ENCODE results near the gene LIMK2.

GRCh38 chr22:31281733-31282132 is 69.6 kb downstream of the LIMK2 start:
- TF ChIP-seq ESRRA (CRISPR knock-in tag; IDR thresholded peaks at IDR 0.05; ENCODE audit: borderline replicate concordance) (no peak), USF2 (CRISPR knock-in tag; IDR thresholded peaks at IDR 0.05) (no peak), IRF2 (CRISPR knock-in tag; IDR thresholded peaks at IDR 0.05; ENCODE audit: borderline replicate concordance, low read depth) (no peak), CTCF (IDR thresholded peaks at IDR 0.05) (no peak), ZNF263 (CRISPR knock-in tag; IDR thresholded peaks at IDR 0.05; ENCODE audit: low read depth) (no peak), ATF6 (CRISPR knock-in tag; IDR thresholded peaks at IDR 0.05) (no peak), SMAD3 (CRISPR knock-in tag; IDR thresholded peaks at IDR 0.05; ENCODE audit: borderline replicate concordance) (no peak), NR1H2 (CRISPR knock-in tag; IDR thresholded peaks at IDR 0.05) (no peak), TEAD4 (CRISPR knock-in tag; IDR thresholded peaks at IDR 0.05) (no peak), NFE2L1 (CRISPR knock-in tag; IDR thresholded peaks at IDR 0.05) (no peak), PRDM15 (CRISPR knock-in tag; IDR thresholded peaks at IDR 0.05) (no peak), SMAD4 (CRISPR knock-in tag; IDR thresholded peaks at IDR 0.05) (no peak)
- TF ChIP-seq, protein P1, sequence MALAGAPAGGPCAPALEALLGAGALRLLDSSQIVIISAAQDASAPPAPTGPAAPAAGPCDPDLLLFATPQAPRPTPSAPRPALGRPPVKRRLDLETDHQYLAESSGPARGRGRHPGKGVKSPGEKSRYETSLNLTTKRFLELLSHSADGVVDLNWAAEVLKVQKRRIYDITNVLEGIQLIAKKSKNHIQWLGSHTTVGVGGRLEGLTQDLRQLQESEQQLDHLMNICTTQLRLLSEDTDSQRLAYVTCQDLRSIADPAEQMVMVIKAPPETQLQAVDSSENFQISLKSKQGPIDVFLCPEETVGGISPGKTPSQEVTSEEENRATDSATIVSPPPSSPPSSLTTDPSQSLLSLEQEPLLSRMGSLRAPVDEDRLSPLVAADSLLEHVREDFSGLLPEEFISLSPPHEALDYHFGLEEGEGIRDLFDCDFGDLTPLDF (CRISPR knock-in tag; IDR thresholded peaks at IDR 0.05): no peak
